ENCODE results near the gene PLEKHF1.

- no peak for TF ChIP-seq CTCF (conservative IDR thresholded peaks at IDR 0.05; ENCODE audit: low read depth, low read length)
- no peak for TF ChIP-seq EZH2phosphoT487 (IDR thresholded peaks at IDR 0.05; ENCODE audit: borderline replicate concordance, low read length)
Measured at GRCh38 chr19:29706635-29707034, 41.4 kb downstream of the PLEKHF1 start.
